Neural crest cell (in vitro differentiated cells): ENCODE results near the gene CCL14. TPM values are rescaled to one million over a fixed set of nuclear protein-coding genes. Genes with fewer than 3 reads are reported as not detected.

Experiments used
- DNase-seq: peaks from one replicate; pipeline ENCODE4 v3.0.0; 2021; ENCODE audit warnings: low read depth, mixed read lengths, low spot score
- H3K27ac Mint-ChIP-seq: one replicate; pipeline ENCODE4 v1.8.0; 2021; ENCODE audit warnings: mild to moderate bottlenecking, mixed read lengths; ENCODE audit not compliant: unreplicated experiment
- H3K27me3 Mint-ChIP-seq: 2 replicates; pipeline ENCODE4 v1.8.0; 2021; ENCODE audit warnings: low read depth, mild to moderate bottlenecking, mixed read lengths
- H3K36me3 Mint-ChIP-seq: 2 replicates; pipeline ENCODE4 v1.8.0; 2021; ENCODE audit warnings: low read depth, mild to moderate bottlenecking, mixed read lengths
- H3K4me1 Mint-ChIP-seq: 2 replicates; pipeline ENCODE4 v1.8.0; 2021; ENCODE audit warnings: mixed read lengths
- H3K4me3 Mint-ChIP-seq: one replicate; pipeline ENCODE4 v1.8.0; 2021; ENCODE audit warnings: mild to moderate bottlenecking, mixed read lengths
- H3K9me3 Mint-ChIP-seq: 2 replicates; pipeline ENCODE4 v1.8.0; 2021; ENCODE audit warnings: mixed read lengths
- CTCF ChIP-seq: fragments of 200-600 bp; sonication (generic); conservative IDR thresholded peaks from 2 replicates; pipeline ENCODE4 v1.5.0; 2021; ENCODE audit warnings: antibody characterized with exemption, mild to moderate bottlenecking
- total RNA-seq: library from RNA; stranded (reverse); gene quantifications from 2 replicates; pipeline ENCODE4 v1.2.1, GENCODE V29; 2021

The CCL14 gene
- total RNA-seq, 1 donor from 2014 or later = not detected

GRCh38 chr17:35978346-35978745 lies 8.2 kb downstream of the CCL14 start:
- TF ChIP-seq CTCF = no peak
- no peak overlapping the region for H3K27ac Mint-ChIP-seq

GRCh38 chr17:35977509-35977908 lies 9.0 kb downstream of the CCL14 start:
- H3K4me3 Mint-ChIP-seq = no peak overlapping the region
- H3K36me3 Mint-ChIP-seq = no peaks in the 10 kb centered on the region
- DNase-seq = no peak
- no peak for TF ChIP-seq CTCF
- peaks cover 19% of the 10 kb centered on the region for H3K27me3 Mint-ChIP-seq
- peaks cover 17% of the 10 kb centered on the region for H3K4me1 Mint-ChIP-seq
- H3K27ac Mint-ChIP-seq = no peak overlapping the region
- H3K9me3 Mint-ChIP-seq = no peaks in the 10 kb centered on the region

More at GRCh38 chr17:35978346-35978745, 8.2 kb downstream of the CCL14 start:
- Mint-ChIP-seq H3K9me3 (no peaks in the 10 kb centered on the region), H3K36me3 (no peaks in the 10 kb centered on the region), H3K4me3 (no peak overlapping the region), H3K4me1 (peaks cover 9% of the 10 kb centered on the region), H3K27me3 (peaks cover 19% of the 10 kb centered on the region)
- no peak for DNase-seq

- no peak overlapping the region for H3K4me3 Mint-ChIP-seq
- H3K27me3 Mint-ChIP-seq = peaks cover 10% of the 10 kb centered on the region
- no peaks in the 10 kb centered on the region for H3K36me3 Mint-ChIP-seq
- H3K4me1 Mint-ChIP-seq = peaks cover 32% of the 10 kb centered on the region
- H3K9me3 Mint-ChIP-seq = no peaks in the 10 kb centered on the region
- no peak for TF ChIP-seq CTCF
- no peak overlapping the region for H3K27ac Mint-ChIP-seq
- DNase-seq = no peak
Measured at GRCh38 chr17:35973333-35974260, 12.9 kb downstream of the CCL14 start.

GRCh38 chr17:35972945-35973332 lies 13.6 kb downstream of the CCL14 start:
- H3K9me3 Mint-ChIP-seq = no peaks in the 10 kb centered on the region
- H3K27me3 Mint-ChIP-seq = peaks cover 7% of the 10 kb centered on the region
- no peak for TF ChIP-seq CTCF
- no peak for DNase-seq
- H3K36me3 Mint-ChIP-seq = no peaks in the 10 kb centered on the region
- peaks cover 32% of the 10 kb centered on the region for H3K4me1 Mint-ChIP-seq
- no peak overlapping the region for H3K4me3 Mint-ChIP-seq
- H3K27ac Mint-ChIP-seq = no peak overlapping the region

GRCh38 chr17:35972535-35972934 lies 14.0 kb downstream of the CCL14 start:
- no peak overlapping the region for H3K27ac Mint-ChIP-seq
- TF ChIP-seq CTCF = no peak
- peaks cover 32% of the 10 kb centered on the region for H3K4me1 Mint-ChIP-seq
- H3K9me3 Mint-ChIP-seq = no peaks in the 10 kb centered on the region
- no peak for DNase-seq
- H3K4me3 Mint-ChIP-seq = no peak overlapping the region
- no peaks in the 10 kb centered on the region for H3K36me3 Mint-ChIP-seq
- peaks cover 7% of the 10 kb centered on the region for H3K27me3 Mint-ChIP-seq
